MM.1S (cell line): ENCODE data around the gene TSPAN4.

Experiments used
- DNase-seq: peaks from one replicate; pipeline ENCODE4 v3.0.0-alpha.2; 2015
- H2AFZ ChIP-seq: fragments of 300-600 bp; sonication (generic); 2 replicates; pipeline ENCODE4 v1.6.0; 2016; ENCODE audit warnings: antibody characterized with exemption, low read length
- H3F3A ChIP-seq: fragments of 300-600 bp; sonication (generic); 2 replicates; pipeline ENCODE4 v1.6.1; 2016; ENCODE audit warnings: mild to moderate bottlenecking, antibody characterized with exemption, low read length, moderate library complexity, mixed read lengths; ENCODE audit not compliant: insufficient read depth
- H3K27ac ChIP-seq: fragments of 300-600 bp; sonication (generic); 2 replicates; pipeline ENCODE4 v1.5.1; 2016; ENCODE audit warnings: mild to moderate bottlenecking, low read length
- H3K27me3 ChIP-seq: fragments of 300-600 bp; sonication (generic); replicated peaks from 2 replicates; pipeline ENCODE4 v1.6.0; 2016; ENCODE audit warnings: low read length; ENCODE audit not compliant: insufficient read depth
- H3K36me3 ChIP-seq: fragments of 300-600 bp; sonication (generic); replicated peaks from 2 replicates; pipeline ENCODE4 v1.6.1; 2016; ENCODE audit warnings: mild to moderate bottlenecking, low read length, mixed read lengths; ENCODE audit not compliant: insufficient read depth
- H3K4me1 ChIP-seq: fragments of 300-600 bp; sonication (generic); 2 replicates; pipeline ENCODE4 v1.6.1; 2016; ENCODE audit warnings: low read length, mixed read lengths
- H3K4me2 ChIP-seq: fragments of 300-600 bp; sonication (generic); 2 replicates; pipeline ENCODE4 v1.6.0; 2016; ENCODE audit warnings: low read depth, low read length
- H3K4me3 ChIP-seq: fragments of 300-600 bp; sonication (generic); 2 replicates; pipeline ENCODE4 v1.5.1; 2016; ENCODE audit warnings: low read length, mixed read lengths
- H3K79me2 ChIP-seq: fragments of 300-600 bp; sonication (generic); 2 replicates; pipeline ENCODE4 v1.6.1; 2016; ENCODE audit warnings: mixed run types, low read length, mixed read lengths
- H3K9ac ChIP-seq: fragments of 300-600 bp; sonication (generic); 2 replicates; pipeline ENCODE4 v1.6.1; 2016; ENCODE audit warnings: low read length, mixed read lengths
- H3K9me2 ChIP-seq: fragments of 300-600 bp; sonication (generic); replicated peaks from 2 replicates; pipeline ENCODE4 v1.6.1; 2016; ENCODE audit warnings: mild to moderate bottlenecking, low read length, mixed read lengths; ENCODE audit not compliant: insufficient read depth
- H3K9me3 ChIP-seq: fragments of 300-600 bp; sonication (generic); replicated peaks from 2 replicates; pipeline ENCODE4 v1.6.1; 2016; ENCODE audit warnings: mild to moderate bottlenecking, low read length, mixed read lengths; ENCODE audit not compliant: insufficient read depth
- H4K20me1 ChIP-seq: fragments of 300-600 bp; sonication (generic); 2 replicates; pipeline ENCODE4 v1.6.1; 2016; ENCODE audit warnings: mild to moderate bottlenecking, low read length, moderate library complexity, mixed read lengths; ENCODE audit not compliant: insufficient read depth
- CTCF ChIP-seq: fragments of 300-600 bp; sonication (generic); IDR thresholded peaks from 2 replicates; pipeline ENCODE4 v1.5.1; 2016; ENCODE audit warnings: antibody characterized with exemption, low read length, mixed read lengths
- EZH2 ChIP-seq: fragments of 300-600 bp; sonication (generic); optimal IDR thresholded peaks from 2 replicates; pipeline ENCODE3; 2017; ENCODE audit warnings: low read depth, mild to moderate bottlenecking, antibody characterized with exemption, low read length, mixed read lengths
- EZH2phosphoT487 ChIP-seq: fragments of 300-600 bp; sonication (generic); IDR thresholded peaks from 2 replicates; pipeline ENCODE4 v1.6.1; 2018; ENCODE audit warnings: antibody characterized with exemption, low read length

Gene TSPAN4

GRCh38 chr11:850775-851763, 8.4 kb downstream of the TSPAN4 start:
- H4K20me1 ChIP-seq = no peaks in the 10 kb centered on the region
- H3K9me3 ChIP-seq = no peaks in the 10 kb centered on the region
- no peaks in the 10 kb centered on the region for H3K9me2 ChIP-seq
- H3K79me2 ChIP-seq = no peaks in the 10 kb centered on the region
- H3K4me2 ChIP-seq = no peak overlapping the region
- TF ChIP-seq EZH2 (no peak), CTCF (peak; percentile 28)
- H3K36me3 ChIP-seq = no peaks in the 10 kb centered on the region
- no peak overlapping the region for H3K27ac ChIP-seq
- no peak overlapping the region for H3K9ac ChIP-seq
- no peak for DNase-seq
- H3K4me3 ChIP-seq = no peak overlapping the region
- no peak overlapping the region for H2AFZ ChIP-seq
- H3K27me3 ChIP-seq = peaks cover 82% of the 10 kb centered on the region
- peaks cover 4% of the 10 kb centered on the region; the same call in 1 of the 2 replicates for H3K4me1 ChIP-seq
- no peaks in the 10 kb centered on the region for H3F3A ChIP-seq

GRCh38 chr11:852762-853161, 10.1 kb downstream of the TSPAN4 start:
- H3K4me3 ChIP-seq = no peak overlapping the region
- no peaks in the 10 kb centered on the region for H3K36me3 ChIP-seq
- H2AFZ ChIP-seq = no peak overlapping the region
- no peak for DNase-seq
- H3K4me1 ChIP-seq = peaks cover 4% of the 10 kb centered on the region; the same call in 1 of the 2 replicates
- H3F3A ChIP-seq = no peaks in the 10 kb centered on the region
- H3K4me2 ChIP-seq = no peak overlapping the region
- no peaks in the 10 kb centered on the region for H3K9me3 ChIP-seq
- H4K20me1 ChIP-seq = no peaks in the 10 kb centered on the region
- H3K9ac ChIP-seq = no peak overlapping the region
- no peaks in the 10 kb centered on the region for H3K79me2 ChIP-seq
- no peaks in the 10 kb centered on the region for H3K9me2 ChIP-seq
- TF ChIP-seq CTCF (no peak), EZH2 (no peak), EZH2phosphoT487 (no peak)
- peaks cover 81% of the 10 kb centered on the region for H3K27me3 ChIP-seq
- no peak overlapping the region for H3K27ac ChIP-seq

GRCh38 chr11:853682-854448, 11.2 kb downstream of the TSPAN4 start:
- H3K27ac ChIP-seq = no peak overlapping the region
- no peaks in the 10 kb centered on the region for H3K9me3 ChIP-seq
- H3K4me3 ChIP-seq = no peak overlapping the region
- no peak overlapping the region for H3K9ac ChIP-seq
- no peak overlapping the region for H2AFZ ChIP-seq
- H3F3A ChIP-seq = no peaks in the 10 kb centered on the region
- H3K9me2 ChIP-seq = no peaks in the 10 kb centered on the region
- TF ChIP-seq CTCF = peak; percentile 14; the same call in 1 of the 2 replicates
- TF ChIP-seq EZH2 = no peak
- peaks cover 80% of the 10 kb centered on the region for H3K27me3 ChIP-seq
- DNase-seq = no peak
- H3K36me3 ChIP-seq = no peaks in the 10 kb centered on the region
- no peaks in the 10 kb centered on the region for H3K79me2 ChIP-seq
- H3K4me2 ChIP-seq = no peak overlapping the region
- H4K20me1 ChIP-seq = no peaks in the 10 kb centered on the region
- H3K4me1 ChIP-seq = no peaks in the 10 kb centered on the region
